ENCODE results near the gene FCHO1.

- TF ChIP-seq POLR2AphosphoS5 (IDR thresholded peaks at IDR 0.05; ENCODE audit: low read length) (no peak), RCOR1 (conservative IDR thresholded peaks at IDR 0.05; ENCODE audit: low read depth, low read length) (no peak), MTA3 (IDR thresholded peaks at IDR 0.05; ENCODE audit: borderline replicate concordance, low read length) (no peak), SUZ12 (IDR thresholded peaks at IDR 0.05; ENCODE audit: unreplicated experiment) (no peak), YY1 (IDR thresholded peaks at IDR 0.05; ENCODE audit: low read depth, low read length) (no peak), POLR2A (IDR thresholded peaks at IDR 0.05; ENCODE audit: low read depth, low read length) (no peak), TCF12 (IDR thresholded peaks at IDR 0.05; ENCODE audit: low read depth, low read length) (no peak), E2F8 (IDR thresholded peaks at IDR 0.05; ENCODE audit: low read depth, partially characterized antibody) (no peak), RBBP5 (conservative IDR thresholded peaks at IDR 0.05) (no peak), EZH2 (IDR thresholded peaks at IDR 0.05; ENCODE audit: borderline replicate concordance, control insufficient read depth, low read depth, low read length) (no peak), SKIL (IDR thresholded peaks at IDR 0.05; ENCODE audit: low read depth, poor library complexity, severe bottlenecking) (no peak), CTCF (IDR thresholded peaks at IDR 0.05 in 2 of 3, conservative IDR thresholded peaks at IDR 0.05 in 1 of 3; ENCODE audit: control insufficient read depth in 2 of 3, extremely low read depth in 1 of 3, insufficient read depth in 1 of 3, low read depth in 3 of 3, low read length in 3 of 3) (no peak)
Measured at GRCh38 chr19:17794412-17794730, 43.1 kb downstream of the FCHO1 start.

Measured in GM12878 (cell line).